OCI-LY1 (cell line): ENCODE results near the gene SYTL1.

Source experiments
- H2AFZ ChIP-seq: fragments of 200-600 bp; sonication (generic), shearing (Covaris generic); 2 replicates; pipeline ENCODE4 v1.6.0; 2014; ENCODE audit warnings: antibody characterized with exemption, mild to moderate bottlenecking, low read length
- H3F3A ChIP-seq: fragments of 200-600 bp; sonication (generic), shearing (Covaris generic); 2 replicates; pipeline ENCODE4 v1.6.0; 2014; ENCODE audit warnings: mild to moderate bottlenecking, antibody characterized with exemption, low read length, moderate library complexity; ENCODE audit not compliant: insufficient read depth
- H3K27ac ChIP-seq: fragments of 200-600 bp; sonication (generic); 2 replicates; pipeline ENCODE4 v1.5.1; 2014; ENCODE audit warnings: low read length, mixed run types, mild to moderate bottlenecking, low read depth; ENCODE audit not compliant: poor library complexity, severe bottlenecking
- H3K27me3 ChIP-seq: fragments of 200-600 bp; sonication (generic); 2 replicates; pipeline ENCODE4 v1.6.0; 2014; ENCODE audit warnings: antibody characterized with exemption, mild to moderate bottlenecking, low read length, moderate library complexity; ENCODE audit not compliant: insufficient read depth
- H3K36me3 ChIP-seq: fragments of 200-600 bp; sonication (generic); 2 replicates; pipeline ENCODE4 v1.6.1; 2014; ENCODE audit warnings: mild to moderate bottlenecking, antibody characterized with exemption, low read length, moderate library complexity, mixed read lengths; ENCODE audit not compliant: insufficient read depth
- H3K4me1 ChIP-seq: fragments of 200-600 bp; sonication (generic); 2 replicates; pipeline ENCODE4 v1.5.1; 2014; ENCODE audit warnings: mild to moderate bottlenecking, low read length, moderate library complexity; ENCODE audit not compliant: insufficient read depth, severe bottlenecking
- H3K4me2 ChIP-seq: fragments of 200-600 bp; sonication (generic), shearing (Covaris generic); 2 replicates; pipeline ENCODE4 v1.6.1; 2014; ENCODE audit warnings: low read length
- H3K4me3 ChIP-seq: fragments of 200-600 bp; sonication (generic); 2 replicates; pipeline ENCODE4 v1.5.1; 2014; ENCODE audit warnings: low read length, low read depth, mild to moderate bottlenecking, mixed read lengths; ENCODE audit not compliant: poor library complexity, severe bottlenecking
- H3K79me2 ChIP-seq: fragments of 200-600 bp; shearing (Covaris generic); 2 replicates; pipeline ENCODE4 v1.6.1; 2016; ENCODE audit warnings: mixed run types, low read length, mixed read lengths; ENCODE audit not compliant: insufficient read depth
- H3K9ac ChIP-seq: fragments of 200-600 bp; sonication (generic), shearing (Covaris generic); 2 replicates; pipeline ENCODE4 v1.6.1; 2014; ENCODE audit warnings: mild to moderate bottlenecking, low read length, mixed read lengths
- H3K9me2 ChIP-seq: fragments of 200-600 bp; sonication (generic), shearing (Covaris generic); 2 replicates; pipeline ENCODE4 v1.6.1; 2014; ENCODE audit warnings: low read depth, mild to moderate bottlenecking, low read length, mixed read lengths
- H3K9me3 ChIP-seq: fragments of 200-600 bp; shearing (Covaris generic); 2 replicates; pipeline ENCODE4 v1.6.1; 2014; ENCODE audit warnings: low read length, mixed read lengths
- H4K20me1 ChIP-seq: fragments of 200-600 bp; sonication (generic), shearing (Covaris generic); 2 replicates; pipeline ENCODE4 v1.6.0; 2016; ENCODE audit warnings: mild to moderate bottlenecking, low read length; ENCODE audit not compliant: insufficient read depth
- EZH2 ChIP-seq: fragments of 200-600 bp; sonication (generic), shearing (Covaris generic); IDR thresholded peaks from 2 replicates; pipeline ENCODE4 v1.8.0; 2017; ENCODE audit warnings: borderline replicate concordance, mixed run types, mild to moderate bottlenecking, antibody characterized with exemption, low read length, moderate library complexity, mixed read lengths
- TF ChIP-seq, protein P1 (sequence below): fragments of 200-600 bp; sonication (generic), shearing (Covaris generic); IDR thresholded peaks from 2 replicates; pipeline ENCODE4 v1.5.1; 2017; ENCODE audit warnings: mild to moderate bottlenecking, antibody characterized with exemption, low read length, moderate library complexity, mixed read lengths

SYTL1 gene

DNA sequence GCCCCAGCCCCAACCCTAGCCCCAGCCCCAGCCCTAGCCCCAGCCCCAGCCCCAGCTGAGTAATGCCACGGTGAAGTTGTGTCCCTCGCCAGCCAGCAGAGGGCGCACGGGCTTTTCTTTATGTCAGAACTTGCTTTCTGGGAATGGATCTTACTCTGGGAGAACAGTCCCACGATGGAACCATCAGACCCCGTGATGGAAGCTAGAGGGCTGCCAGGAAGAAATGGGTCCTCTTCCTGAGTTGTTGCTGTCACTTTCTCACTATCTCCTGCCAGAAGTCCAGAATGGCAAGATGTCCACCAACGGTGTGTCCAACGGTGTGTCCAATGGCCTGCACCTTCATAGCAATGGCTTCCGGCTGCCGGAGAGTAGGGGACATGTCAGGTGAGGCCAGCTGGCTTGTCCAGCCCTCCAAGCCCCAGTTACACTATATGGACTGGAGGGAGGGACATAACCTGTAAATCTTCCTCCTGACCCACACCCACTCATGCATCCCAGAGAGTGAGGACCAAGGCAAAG is 45.0 kb upstream of the SYTL1 start:
- no peaks in the 10 kb centered on the region for H3K9me3 ChIP-seq
- no peaks in the 10 kb centered on the region for H3K79me2 ChIP-seq
- no peaks in the 10 kb centered on the region for H3F3A ChIP-seq
- no peaks in the 10 kb centered on the region for H3K9me2 ChIP-seq
- H3K36me3 ChIP-seq, result peaks cover 29% of the 10 kb centered on the region; the same call in 1 of the 2 replicates
- no peak overlapping the region for H3K27ac ChIP-seq
- H3K27me3 ChIP-seq, result no peaks in the 10 kb centered on the region
- H3K4me1 ChIP-seq, result no peaks in the 10 kb centered on the region
- H4K20me1 ChIP-seq, result no peaks in the 10 kb centered on the region
- no peak overlapping the region for H3K4me2 ChIP-seq
- H2AFZ ChIP-seq, result no peak overlapping the region
- no peak for TF ChIP-seq EZH2
- TF ChIP-seq, protein P1, sequence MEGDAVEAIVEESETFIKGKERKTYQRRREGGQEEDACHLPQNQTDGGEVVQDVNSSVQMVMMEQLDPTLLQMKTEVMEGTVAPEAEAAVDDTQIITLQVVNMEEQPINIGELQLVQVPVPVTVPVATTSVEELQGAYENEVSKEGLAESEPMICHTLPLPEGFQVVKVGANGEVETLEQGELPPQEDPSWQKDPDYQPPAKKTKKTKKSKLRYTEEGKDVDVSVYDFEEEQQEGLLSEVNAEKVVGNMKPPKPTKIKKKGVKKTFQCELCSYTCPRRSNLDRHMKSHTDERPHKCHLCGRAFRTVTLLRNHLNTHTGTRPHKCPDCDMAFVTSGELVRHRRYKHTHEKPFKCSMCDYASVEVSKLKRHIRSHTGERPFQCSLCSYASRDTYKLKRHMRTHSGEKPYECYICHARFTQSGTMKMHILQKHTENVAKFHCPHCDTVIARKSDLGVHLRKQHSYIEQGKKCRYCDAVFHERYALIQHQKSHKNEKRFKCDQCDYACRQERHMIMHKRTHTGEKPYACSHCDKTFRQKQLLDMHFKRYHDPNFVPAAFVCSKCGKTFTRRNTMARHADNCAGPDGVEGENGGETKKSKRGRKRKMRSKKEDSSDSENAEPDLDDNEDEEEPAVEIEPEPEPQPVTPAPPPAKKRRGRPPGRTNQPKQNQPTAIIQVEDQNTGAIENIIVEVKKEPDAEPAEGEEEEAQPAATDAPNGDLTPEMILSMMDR, result peak; percentile 76
- no peak overlapping the region for H3K4me3 ChIP-seq
- no peak overlapping the region for H3K9ac ChIP-seq

DNA sequence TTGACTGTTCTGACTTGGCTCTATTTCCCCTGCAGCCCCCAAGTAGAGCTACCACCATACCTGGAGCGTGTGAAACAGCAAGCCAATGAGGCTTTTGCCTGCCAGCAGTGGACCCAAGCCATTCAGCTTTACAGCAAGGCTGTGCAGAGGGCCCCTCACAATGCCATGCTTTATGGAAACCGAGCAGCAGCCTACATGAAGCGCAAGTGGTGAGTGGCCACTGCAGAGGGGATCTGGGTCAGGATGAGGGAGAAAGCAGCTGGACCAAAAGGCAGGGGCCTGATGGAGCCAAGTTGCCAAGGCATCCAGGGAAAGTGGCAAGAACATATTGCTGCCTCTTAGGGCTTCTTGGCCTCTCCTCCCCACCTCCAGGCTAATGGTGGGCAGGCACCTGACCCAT is 43.9 kb upstream of the SYTL1 start:
- H3K9me3 ChIP-seq, result no peaks in the 10 kb centered on the region
- no peak overlapping the region for H2AFZ ChIP-seq
- no peaks in the 10 kb centered on the region for H3F3A ChIP-seq
- no peaks in the 10 kb centered on the region for H3K27me3 ChIP-seq
- H3K79me2 ChIP-seq, result no peaks in the 10 kb centered on the region
- no peak overlapping the region for H3K4me3 ChIP-seq
- TF ChIP-seq, protein P1, result no peak
- TF ChIP-seq EZH2, result no peak
- no peak overlapping the region for H3K4me2 ChIP-seq
- no peaks in the 10 kb centered on the region for H4K20me1 ChIP-seq
- H3K9me2 ChIP-seq, result no peaks in the 10 kb centered on the region
- no peaks in the 10 kb centered on the region for H3K4me1 ChIP-seq
- no peak overlapping the region for H3K27ac ChIP-seq
- H3K36me3 ChIP-seq, result peaks cover 26% of the 10 kb centered on the region; the same call in 1 of the 2 replicates
- no peak overlapping the region for H3K9ac ChIP-seq

DNA sequence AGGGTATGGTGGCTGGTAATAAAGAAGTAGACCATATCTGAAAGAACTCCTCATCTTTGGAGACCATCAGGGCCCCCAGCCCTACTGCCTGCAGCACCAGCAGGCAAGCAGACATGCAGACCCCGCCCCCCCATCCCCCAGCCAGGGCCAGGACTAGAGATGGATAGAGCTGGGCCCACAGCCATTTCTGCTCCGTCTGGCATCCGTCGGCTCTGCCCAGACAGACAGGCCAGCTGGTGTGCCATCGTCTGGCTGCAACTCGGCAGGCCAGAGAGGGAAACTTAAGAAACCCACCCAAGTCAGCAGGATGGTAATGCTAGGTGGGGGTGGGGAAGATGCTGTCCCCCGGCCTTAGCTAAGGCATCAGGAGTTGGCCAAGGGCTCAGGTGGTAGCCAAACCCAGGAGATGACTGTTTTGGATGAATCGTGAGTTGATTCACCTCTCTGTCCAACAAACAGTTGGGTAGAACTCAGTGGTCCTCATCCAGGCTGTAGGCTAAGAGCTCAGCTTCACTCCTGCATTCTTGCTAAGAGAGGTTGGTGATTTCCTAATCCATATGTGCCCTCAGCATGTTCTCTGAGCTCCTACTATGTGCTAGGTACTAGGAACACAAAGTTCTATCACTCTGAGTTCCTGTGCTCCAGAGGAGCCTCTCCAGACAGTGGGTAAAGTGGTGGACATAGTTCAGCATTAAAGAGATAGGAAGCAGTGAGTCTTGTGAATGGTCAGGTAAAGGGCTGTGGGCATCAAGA is 43.0 kb upstream of the SYTL1 start:
- no peak overlapping the region for H3K4me3 ChIP-seq
- H3K4me1 ChIP-seq, result no peaks in the 10 kb centered on the region
- no peaks in the 10 kb centered on the region for H3F3A ChIP-seq
- no peak overlapping the region for H3K9ac ChIP-seq
- no peak overlapping the region for H2AFZ ChIP-seq
- H3K36me3 ChIP-seq, result peaks cover 24% of the 10 kb centered on the region; the same call in 1 of the 2 replicates
- H3K27me3 ChIP-seq, result no peaks in the 10 kb centered on the region
- no peak overlapping the region for H3K4me2 ChIP-seq
- TF ChIP-seq, protein P1, result no peak
- TF ChIP-seq EZH2, result no peak
- H4K20me1 ChIP-seq, result no peaks in the 10 kb centered on the region
- H3K9me2 ChIP-seq, result no peaks in the 10 kb centered on the region
- H3K79me2 ChIP-seq, result no peaks in the 10 kb centered on the region
- H3K27ac ChIP-seq, result no peak overlapping the region
- H3K9me3 ChIP-seq, result no peaks in the 10 kb centered on the region
